ENCODE results near the gene PTPRH. TPM values are rescaled to one million over a fixed set of nuclear protein-coding genes. Genes with fewer than 3 reads are reported as not detected.

Gene PTPRH, protein sequence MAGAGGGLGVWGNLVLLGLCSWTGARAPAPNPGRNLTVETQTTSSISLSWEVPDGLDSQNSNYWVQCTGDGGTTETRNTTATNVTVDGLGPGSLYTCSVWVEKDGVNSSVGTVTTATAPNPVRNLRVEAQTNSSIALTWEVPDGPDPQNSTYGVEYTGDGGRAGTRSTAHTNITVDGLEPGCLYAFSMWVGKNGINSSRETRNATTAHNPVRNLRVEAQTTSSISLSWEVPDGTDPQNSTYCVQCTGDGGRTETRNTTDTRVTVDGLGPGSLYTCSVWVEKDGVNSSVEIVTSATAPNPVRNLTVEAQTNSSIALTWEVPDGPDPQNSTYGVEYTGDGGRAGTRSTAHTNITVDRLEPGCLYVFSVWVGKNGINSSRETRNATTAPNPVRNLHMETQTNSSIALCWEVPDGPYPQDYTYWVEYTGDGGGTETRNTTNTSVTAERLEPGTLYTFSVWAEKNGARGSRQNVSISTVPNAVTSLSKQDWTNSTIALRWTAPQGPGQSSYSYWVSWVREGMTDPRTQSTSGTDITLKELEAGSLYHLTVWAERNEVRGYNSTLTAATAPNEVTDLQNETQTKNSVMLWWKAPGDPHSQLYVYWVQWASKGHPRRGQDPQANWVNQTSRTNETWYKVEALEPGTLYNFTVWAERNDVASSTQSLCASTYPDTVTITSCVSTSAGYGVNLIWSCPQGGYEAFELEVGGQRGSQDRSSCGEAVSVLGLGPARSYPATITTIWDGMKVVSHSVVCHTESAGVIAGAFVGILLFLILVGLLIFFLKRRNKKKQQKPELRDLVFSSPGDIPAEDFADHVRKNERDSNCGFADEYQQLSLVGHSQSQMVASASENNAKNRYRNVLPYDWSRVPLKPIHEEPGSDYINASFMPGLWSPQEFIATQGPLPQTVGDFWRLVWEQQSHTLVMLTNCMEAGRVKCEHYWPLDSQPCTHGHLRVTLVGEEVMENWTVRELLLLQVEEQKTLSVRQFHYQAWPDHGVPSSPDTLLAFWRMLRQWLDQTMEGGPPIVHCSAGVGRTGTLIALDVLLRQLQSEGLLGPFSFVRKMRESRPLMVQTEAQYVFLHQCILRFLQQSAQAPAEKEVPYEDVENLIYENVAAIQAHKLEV
- polyA plus RNA-seq (2013), result 0.11 TPM in 2 replicates

DNA sequence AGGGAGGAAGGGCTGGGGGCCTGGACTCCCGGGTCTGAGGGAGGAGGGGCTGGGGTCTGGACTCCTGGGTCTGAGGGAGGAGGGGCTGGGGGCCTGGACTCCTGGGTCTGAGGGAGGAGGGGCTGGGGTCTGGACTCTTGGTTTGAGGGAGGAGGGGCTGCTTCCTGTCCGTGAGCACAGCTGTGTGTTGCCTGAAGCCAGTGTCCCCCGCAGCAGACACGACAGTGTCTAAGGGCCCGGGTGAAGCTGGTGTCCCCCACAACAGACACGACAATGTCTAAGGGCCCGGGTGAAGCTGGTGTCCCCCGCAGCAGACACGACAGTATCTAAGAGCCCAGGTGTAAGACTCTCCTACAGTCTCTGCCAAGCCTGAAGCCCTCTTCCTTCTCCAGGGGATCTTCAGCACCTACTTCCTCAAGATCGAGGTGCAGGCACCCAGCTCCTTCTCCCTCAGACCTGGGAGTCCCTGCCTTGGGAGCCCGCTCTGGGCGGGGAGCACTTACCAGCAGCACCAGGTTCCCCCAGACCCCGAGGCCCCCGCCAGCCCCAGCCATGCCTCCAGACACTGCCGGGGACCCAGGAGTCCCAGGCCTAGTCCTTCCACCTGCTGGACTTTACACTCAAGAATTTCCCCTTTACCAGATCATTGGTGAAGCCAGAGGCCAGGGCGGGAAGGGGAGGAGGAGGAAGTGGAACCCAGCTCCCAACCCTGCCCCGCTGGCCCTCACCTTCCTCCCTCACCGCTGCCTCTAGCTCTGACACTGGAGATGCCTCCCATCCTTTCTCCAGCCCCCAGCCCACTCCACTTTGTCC lies at the start of gene PTPRH:
Gene PTPRH, minus strand, starts transcription at position 622 of the 813 bp plus-strand sequence. Its CDS starts 68 bp downstream, at position 554.
- Histone ChIP-seq H2BK120ac (ENCODE audit: insufficient read depth, low read length, poor library complexity) (no peak within 1 kb of the TSS), H3K4me1 (ENCODE audit: control insufficient read depth in 1 of 2, insufficient read depth in 2 of 2, low read length in 2 of 2) (peaks cover 0 to 5% of the 10 kb centered on the region in 2 experiments)

DNA sequence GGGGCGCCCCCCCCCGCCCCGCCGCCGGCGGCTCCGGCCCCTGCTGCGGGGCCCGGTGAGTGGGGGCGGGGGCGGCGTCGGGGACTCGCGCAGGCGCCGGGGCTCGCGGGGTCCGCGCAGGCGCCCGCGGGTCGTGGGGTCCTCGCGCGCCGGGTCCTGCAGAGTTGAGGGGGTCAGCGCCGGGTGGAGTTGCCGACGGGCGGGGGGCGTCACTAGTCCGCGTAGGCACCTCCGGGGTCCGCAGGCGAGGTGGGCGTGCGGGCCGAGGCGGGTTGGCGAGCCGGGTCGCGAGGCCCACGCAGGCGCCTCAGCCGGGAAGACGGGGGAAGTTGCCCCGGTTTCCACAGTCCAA lies 49.2 kb upstream of the PTPRH start:
- no CpG with 5 or more reads among the region's 53 CpGs for WGBS (ENCODE audit: extremely low coverage, insufficient coverage, insufficient read length)

More for the DNA sequence above, at the start of gene PTPRH:
- Histone ChIP-seq H3K4me2 (ENCODE audit: low read length) (no peak within 1 kb of the TSS), H3K4me3 (ENCODE audit: low read depth, low read length) (no peak within 1 kb of the TSS), H3K4ac (ENCODE audit: low read depth, low read length) (no peak within 1 kb of the TSS), H3K9me3 (ENCODE audit: insufficient read depth, low read depth, low read length) (peaks cover 2% of the 10 kb centered on the region), H3K79me1 (ENCODE audit: low read length) (no peaks in the 10 kb centered on the region), H3K36me3 (ENCODE audit: control insufficient read depth in 1 of 2, insufficient read depth in 2 of 2, low read length in 2 of 2) (no peaks in the 10 kb centered on the region), H3K79me2 (ENCODE audit: control insufficient read depth, insufficient read depth, low read length, poor library complexity) (no peaks in the 10 kb centered on the region), H2AFZ (ENCODE audit: insufficient read depth, low read length, poor library complexity) (no peak within 1 kb of the TSS), H3K23ac (ENCODE audit: low read length) (no peak within 1 kb of the TSS), H2BK12ac (ENCODE audit: low read length) (no peak within 1 kb of the TSS), H4K8ac (ENCODE audit: low read depth, low read length) (no peak within 1 kb of the TSS), H3K9ac (ENCODE audit: low read length) (no peak within 1 kb of the TSS), H3K27ac (ENCODE audit: low read depth, low read length) (no peak within 1 kb of the TSS), H2BK5ac (ENCODE audit: low read depth, low read length, poor library complexity) (no peak within 1 kb of the TSS), H4K12ac (ENCODE audit: low read depth, low read length) (no peak within 1 kb of the TSS), H3K27me3 (ENCODE audit: insufficient read depth, low read length) (no peaks in the 10 kb centered on the region), H2AK5ac (ENCODE audit: low read length) (no peak within 1 kb of the TSS), H3K18ac (ENCODE audit: low read length) (no peak within 1 kb of the TSS), H3K14ac (ENCODE audit: low read length) (no peak within 1 kb of the TSS), H4K91ac (ENCODE audit: low read depth, low read length) (no peak within 1 kb of the TSS)
- WGBS (ENCODE audit: extremely low coverage, insufficient coverage, insufficient read length), result no CpG with 5 or more reads among the region's 18 CpGs
- no peak for DNase-seq

DNA sequence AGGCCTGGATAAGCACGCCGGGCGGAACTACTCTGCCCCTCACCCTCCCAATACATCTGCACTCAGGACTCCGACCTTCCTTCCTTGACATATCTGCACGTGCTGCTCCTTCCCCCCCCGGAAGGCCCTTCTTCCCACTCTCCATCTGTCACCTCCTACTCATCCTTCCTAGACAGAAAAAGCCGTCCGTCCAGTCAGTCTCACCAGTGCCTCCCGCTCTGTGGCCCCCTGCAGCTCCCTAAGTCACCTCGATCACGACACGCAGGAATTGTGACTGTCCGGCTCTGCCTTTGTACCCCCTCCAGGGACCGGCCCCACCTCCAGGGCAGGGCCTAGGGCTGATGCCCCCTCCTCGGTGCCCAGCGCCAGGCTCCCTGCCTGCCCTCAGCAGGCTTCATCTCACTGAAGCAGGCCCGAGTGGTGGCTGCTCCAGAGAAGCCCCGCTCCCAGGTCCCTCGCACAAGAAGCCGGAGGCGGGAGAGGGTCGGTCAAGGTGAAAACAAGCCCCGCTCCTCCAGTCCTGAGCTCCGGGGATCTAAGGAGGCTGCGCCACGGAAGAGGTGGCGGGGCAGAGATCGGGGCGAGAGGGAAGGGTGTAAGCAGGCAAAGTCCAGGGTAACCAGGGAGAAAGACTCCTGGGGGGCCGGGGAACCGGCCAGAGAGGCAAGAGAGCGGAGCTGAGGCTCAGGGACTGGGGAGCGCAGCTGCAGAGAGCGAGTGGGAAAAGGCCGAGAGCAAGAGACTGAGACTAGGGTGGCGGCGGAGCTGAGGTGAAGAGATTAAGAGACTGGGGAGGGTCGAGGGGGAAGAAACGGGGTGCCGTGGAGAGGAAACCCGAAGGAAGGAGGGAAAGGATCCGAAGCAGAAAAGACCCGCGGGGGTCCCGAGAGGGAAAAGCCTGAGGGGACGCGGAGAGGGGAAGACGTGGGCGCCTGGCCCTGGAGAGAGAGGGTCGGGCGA lies 48.4 kb upstream of the PTPRH start:
- no peak overlapping the region for H2AFZ ChIP-seq (ENCODE audit: insufficient read depth, low read length, poor library complexity)
- H3K4me1 ChIP-seq (ENCODE audit: control insufficient read depth in 1 of 2, insufficient read depth in 2 of 2, low read length in 2 of 2), result peaks cover 16 to 26% of the 10 kb centered on the region in 2 experiments
- peak overlapping the region; percentile 15 for H2BK120ac ChIP-seq (ENCODE audit: insufficient read depth, low read length, poor library complexity)
- H2BK5ac ChIP-seq (ENCODE audit: low read depth, low read length, poor library complexity), result no peak overlapping the region
- peak overlapping the region; percentile 8 for H3K18ac ChIP-seq (ENCODE audit: low read length)
- H3K79me2 ChIP-seq (ENCODE audit: control insufficient read depth, insufficient read depth, low read length, poor library complexity), result peaks cover 33% of the 10 kb centered on the region
- H3K14ac ChIP-seq (ENCODE audit: low read length), result peak overlapping the region; percentile 51
- H4K12ac ChIP-seq (ENCODE audit: low read depth, low read length), result no peak overlapping the region
- H3K27ac ChIP-seq (ENCODE audit: low read depth, low read length), result no peak overlapping the region
- no peak overlapping the region for H4K8ac ChIP-seq (ENCODE audit: low read depth, low read length)
- H2BK12ac ChIP-seq (ENCODE audit: low read length), result no peak overlapping the region
- no peaks in the 10 kb centered on the region for H3K27me3 ChIP-seq (ENCODE audit: insufficient read depth, low read length)
- no peaks in the 10 kb centered on the region for H3K9me3 ChIP-seq (ENCODE audit: insufficient read depth, low read depth, low read length)
- H3K4me3 ChIP-seq (ENCODE audit: low read depth, low read length), result peak overlapping the region; percentile 86
- peak overlapping the region; percentile 97 for H3K4ac ChIP-seq (ENCODE audit: low read depth, low read length)
- peaks cover 0 to 7% of the 10 kb centered on the region in 2 experiments for H3K36me3 ChIP-seq (ENCODE audit: control insufficient read depth in 1 of 2, insufficient read depth in 2 of 2, low read length in 2 of 2)
- no peak overlapping the region for H4K91ac ChIP-seq (ENCODE audit: low read depth, low read length)
- peak in 1 of 2 donors; percentile 4 for DNase-seq
- peak overlapping the region; percentile 92 for H3K9ac ChIP-seq (ENCODE audit: low read length)
- no CpG with 5 or more reads among the region's 51 CpGs for WGBS (ENCODE audit: extremely low coverage, insufficient coverage, insufficient read length)
- H3K23ac ChIP-seq (ENCODE audit: low read length), result no peak overlapping the region
- peak overlapping the region; percentile 92 for H3K4me2 ChIP-seq (ENCODE audit: low read length)
- peak overlapping the region; percentile 5 for H2AK5ac ChIP-seq (ENCODE audit: low read length)
- H3K79me1 ChIP-seq (ENCODE audit: low read length), result peaks cover 13% of the 10 kb centered on the region

More for the DNA sequence above, 49.2 kb upstream of the PTPRH start:
- peak overlapping the region; percentile 77 for H2BK5ac ChIP-seq (ENCODE audit: low read depth, low read length, poor library complexity)
- peak overlapping the region; percentile 84 for H3K18ac ChIP-seq (ENCODE audit: low read length)
- peak overlapping the region; percentile 71 for H2BK120ac ChIP-seq (ENCODE audit: insufficient read depth, low read length, poor library complexity)
- H3K4ac ChIP-seq (ENCODE audit: low read depth, low read length), result peak overlapping the region; percentile 91
- DNase-seq, result no peak
- peak overlapping the region; percentile 92 for H3K4me2 ChIP-seq (ENCODE audit: low read length)
- peaks cover 13% of the 10 kb centered on the region for H3K79me1 ChIP-seq (ENCODE audit: low read length)
- H3K9ac ChIP-seq (ENCODE audit: low read length), result peak overlapping the region; percentile 87
- peak overlapping the region; percentile 97 for H4K8ac ChIP-seq (ENCODE audit: low read depth, low read length)
- peaks cover 16 to 26% of the 10 kb centered on the region in 2 experiments for H3K4me1 ChIP-seq (ENCODE audit: control insufficient read depth in 1 of 2, insufficient read depth in 2 of 2, low read length in 2 of 2)
- no peaks in the 10 kb centered on the region for H3K9me3 ChIP-seq (ENCODE audit: insufficient read depth, low read depth, low read length)
- peak overlapping the region; percentile 85 for H4K91ac ChIP-seq (ENCODE audit: low read depth, low read length)
- peak overlapping the region; percentile 86 for H3K4me3 ChIP-seq (ENCODE audit: low read depth, low read length)
- H3K14ac ChIP-seq (ENCODE audit: low read length), result peak overlapping the region; percentile 93
- no peak overlapping the region for H3K23ac ChIP-seq (ENCODE audit: low read length)
- peaks cover 0 to 7% of the 10 kb centered on the region in 2 experiments for H3K36me3 ChIP-seq (ENCODE audit: control insufficient read depth in 1 of 2, insufficient read depth in 2 of 2, low read length in 2 of 2)
- H3K27ac ChIP-seq (ENCODE audit: low read depth, low read length), result peak overlapping the region; percentile 37
- H3K79me2 ChIP-seq (ENCODE audit: control insufficient read depth, insufficient read depth, low read length, poor library complexity), result peaks cover 33% of the 10 kb centered on the region
- H2AK5ac ChIP-seq (ENCODE audit: low read length), result peak overlapping the region; percentile 92
- no peak overlapping the region for H2BK12ac ChIP-seq (ENCODE audit: low read length)
- H4K12ac ChIP-seq (ENCODE audit: low read depth, low read length), result peak overlapping the region; percentile 92
- H2AFZ ChIP-seq (ENCODE audit: insufficient read depth, low read length, poor library complexity), result peak overlapping the region; percentile 99
- no peaks in the 10 kb centered on the region for H3K27me3 ChIP-seq (ENCODE audit: insufficient read depth, low read length)

Measured in trophoblast cell (in vitro differentiated cells and primary cell).